Measurements from ENCODE around the gene GMCL2.

GMCL2 gene

GRCh38 chr5:178211095-178212048 lies 24.2 kb upstream of the GMCL2 start:
- Histone ChIP-seq H3K27ac (peak overlapping the region; percentile 17), H3K4me1 (ENCODE audit: control insufficient read depth in 1 of 2, insufficient read depth in 1 of 2, low read depth in 1 of 2, low read length in 1 of 2) (peaks cover 34 to 41% of the 10 kb centered on the region in 2 experiments), H3K36me3 (peaks cover 82% of the 10 kb centered on the region), H3K27me3 (no peaks in the 10 kb centered on the region), H3K9me3 (no peaks in the 10 kb centered on the region), H3K4me3 (ENCODE audit: low read depth in 1 of 2, low read length in 1 of 2) (no peak overlapping the region)
- TF ChIP-seq, protein P1, sequence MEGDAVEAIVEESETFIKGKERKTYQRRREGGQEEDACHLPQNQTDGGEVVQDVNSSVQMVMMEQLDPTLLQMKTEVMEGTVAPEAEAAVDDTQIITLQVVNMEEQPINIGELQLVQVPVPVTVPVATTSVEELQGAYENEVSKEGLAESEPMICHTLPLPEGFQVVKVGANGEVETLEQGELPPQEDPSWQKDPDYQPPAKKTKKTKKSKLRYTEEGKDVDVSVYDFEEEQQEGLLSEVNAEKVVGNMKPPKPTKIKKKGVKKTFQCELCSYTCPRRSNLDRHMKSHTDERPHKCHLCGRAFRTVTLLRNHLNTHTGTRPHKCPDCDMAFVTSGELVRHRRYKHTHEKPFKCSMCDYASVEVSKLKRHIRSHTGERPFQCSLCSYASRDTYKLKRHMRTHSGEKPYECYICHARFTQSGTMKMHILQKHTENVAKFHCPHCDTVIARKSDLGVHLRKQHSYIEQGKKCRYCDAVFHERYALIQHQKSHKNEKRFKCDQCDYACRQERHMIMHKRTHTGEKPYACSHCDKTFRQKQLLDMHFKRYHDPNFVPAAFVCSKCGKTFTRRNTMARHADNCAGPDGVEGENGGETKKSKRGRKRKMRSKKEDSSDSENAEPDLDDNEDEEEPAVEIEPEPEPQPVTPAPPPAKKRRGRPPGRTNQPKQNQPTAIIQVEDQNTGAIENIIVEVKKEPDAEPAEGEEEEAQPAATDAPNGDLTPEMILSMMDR (IDR thresholded peaks at IDR 0.05) = no peak

- Histone ChIP-seq H3K4me3 (ENCODE audit: low read depth in 1 of 2, low read length in 1 of 2) (no peak overlapping the region), H3K27me3 (no peaks in the 10 kb centered on the region), H3K9me3 (no peaks in the 10 kb centered on the region), H3K36me3 (peaks cover 85% of the 10 kb centered on the region), H3K4me1 (ENCODE audit: control insufficient read depth in 1 of 2, insufficient read depth in 1 of 2, low read depth in 1 of 2, low read length in 1 of 2) (peaks cover 34 to 41% of the 10 kb centered on the region in 2 experiments), H3K27ac (no peak overlapping the region)
- TF ChIP-seq, protein P1 (IDR thresholded peaks at IDR 0.05) = no peak
These were observed 23.5 kb upstream of the GMCL2 start for GRCh38 chr5:178210686-178211085.

DNA sequence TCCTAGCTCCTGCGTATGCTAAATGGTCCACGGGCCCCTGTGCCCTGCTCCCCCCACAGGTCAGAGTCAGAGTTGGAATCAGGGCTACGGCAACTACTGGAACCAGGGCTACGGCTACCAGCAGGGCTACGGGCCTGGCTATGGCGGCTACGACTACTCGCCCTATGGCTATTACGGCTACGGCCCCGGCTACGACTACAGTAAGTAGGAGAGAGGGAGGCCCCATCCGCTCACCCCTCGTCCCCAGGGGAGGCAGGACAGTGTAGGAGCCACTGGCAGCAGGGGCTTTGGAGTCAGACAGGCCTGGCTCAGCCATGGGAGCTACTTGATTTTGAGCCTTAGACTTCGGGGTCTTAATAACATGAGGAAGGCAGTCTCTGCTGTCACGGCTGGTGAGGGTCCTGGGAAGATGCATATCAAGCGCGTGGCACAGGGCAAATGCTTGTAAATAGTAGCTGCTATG lies 22.9 kb upstream of the GMCL2 start:
- H3K36me3 ChIP-seq = peaks cover 85% of the 10 kb centered on the region
- no peaks in the 10 kb centered on the region for H3K9me3 ChIP-seq
- H3K4me1 ChIP-seq (ENCODE audit: control insufficient read depth in 1 of 2, insufficient read depth in 1 of 2, low read depth in 1 of 2, low read length in 1 of 2) = peaks cover 33 to 39% of the 10 kb centered on the region in 2 experiments
- H3K27me3 ChIP-seq = no peaks in the 10 kb centered on the region
- H3K27ac ChIP-seq = peak overlapping the region; percentile 10
- TF ChIP-seq, protein P1 (IDR thresholded peaks at IDR 0.05) = no peak
- no peak overlapping the region for H3K4me3 ChIP-seq (ENCODE audit: low read depth in 1 of 2, low read length in 1 of 2)

DNA sequence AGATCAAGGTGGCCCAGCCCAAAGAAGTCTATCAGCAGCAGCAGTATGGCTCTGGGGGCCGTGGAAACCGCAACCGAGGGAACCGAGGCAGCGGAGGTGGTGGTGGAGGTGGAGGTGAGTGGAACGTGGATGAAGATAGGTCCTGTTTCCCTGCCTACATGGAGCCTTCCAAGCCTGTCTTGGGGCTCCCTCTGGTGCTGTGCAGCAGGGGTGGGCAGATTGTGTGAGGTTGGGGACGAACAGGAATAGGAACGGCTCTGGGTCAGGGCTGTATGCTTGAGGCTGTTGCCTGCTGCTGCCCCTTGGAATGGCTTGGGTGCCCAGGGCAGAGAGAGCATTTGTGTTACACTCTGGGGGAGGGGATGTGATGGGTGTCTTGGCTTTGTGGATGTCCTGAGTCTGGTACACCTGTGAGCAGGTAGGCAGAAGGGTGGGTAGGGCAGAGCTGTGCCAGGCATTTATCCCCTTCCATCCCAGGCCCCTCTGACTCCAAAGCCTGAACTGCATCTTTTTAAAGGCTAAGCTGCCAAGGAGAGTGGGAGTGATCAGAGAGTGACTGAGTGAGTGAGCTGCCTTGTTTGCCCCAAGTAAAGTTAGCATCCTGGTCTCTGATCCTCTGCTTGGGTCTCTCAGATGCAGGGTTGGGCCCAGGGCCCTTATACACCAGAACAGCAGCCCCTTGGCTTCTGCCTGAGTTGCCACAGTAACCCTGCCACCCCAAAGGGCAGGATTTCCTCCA lies 22.3 kb upstream of the GMCL2 start:
- Histone ChIP-seq H3K9me3 (no peaks in the 10 kb centered on the region), H3K27ac (peak overlapping the region; percentile 10), H3K4me3 (ENCODE audit: low read depth in 1 of 2, low read length in 1 of 2) (no peak overlapping the region), H3K36me3 (peaks cover 82% of the 10 kb centered on the region), H3K4me1 (ENCODE audit: control insufficient read depth in 1 of 2, insufficient read depth in 1 of 2, low read depth in 1 of 2, low read length in 1 of 2) (peaks cover 27 to 33% of the 10 kb centered on the region in 2 experiments), H3K27me3 (no peaks in the 10 kb centered on the region)
- TF ChIP-seq, protein P1 (IDR thresholded peaks at IDR 0.05) = no peak

- H3K27ac ChIP-seq = no peak overlapping the region
- H3K4me3 ChIP-seq (ENCODE audit: low read depth in 1 of 2, low read length in 1 of 2) = no peak overlapping the region
- TF ChIP-seq, protein P1 (IDR thresholded peaks at IDR 0.05) = no peak
- no peaks in the 10 kb centered on the region for H3K9me3 ChIP-seq
- no peaks in the 10 kb centered on the region for H3K27me3 ChIP-seq
- H3K36me3 ChIP-seq = peaks cover 74% of the 10 kb centered on the region
- H3K4me1 ChIP-seq (ENCODE audit: control insufficient read depth in 1 of 2, insufficient read depth in 1 of 2, low read depth in 1 of 2, low read length in 1 of 2) = peaks cover 19 to 28% of the 10 kb centered on the region in 2 experiments
These were observed 21.5 kb upstream of the GMCL2 start for GRCh38 chr5:178208540-178209227.
